Activated CD4-positive, alpha-beta T cell treated with anti-CD3 and anti-CD28 coated beads for 48 hours (primary cell): ENCODE measurements around the gene HELZ2.
A peak's percentile ranks its signal among the peaks of the same experiment; 100 is the strongest.
"Not testable (repeated sequence)": the region's sequence is repeated elsewhere in the genome, so short reads cannot be mapped to it uniquely, and the experiment has no call there.

ENCODE experiments used
- DNase-seq: peaks from one replicate; pipeline ENCODE4 v3.0.0-alpha.2; 2020

HELZ2 gene

GRCh38 chr20:63578224-63579016 is 4.4 kb upstream of the HELZ2 start:
- DNase-seq: no peak

GRCh38 chr20:63577317-63577894 is 3.4 kb upstream of the HELZ2 start:
- no peak for DNase-seq

GRCh38 chr20:63576311-63576710 is 2.3 kb upstream of the HELZ2 start:
- no peak for DNase-seq

- no peak for DNase-seq
Measured at GRCh38 chr20:63574829-63575743, 1.0 kb upstream of the HELZ2 start.

- no peak for DNase-seq
Measured at GRCh38 chr20:63573647-63574131, 350 bp downstream of the HELZ2 start.

GRCh38 chr20:63572788-63573646 is 1.0 kb downstream of the HELZ2 start:
- no peak for DNase-seq

GRCh38 chr20:63572071-63572787 is 1.8 kb downstream of the HELZ2 start:
- DNase-seq: no peak

- DNase-seq: not testable (repeated sequence)
Measured at GRCh38 chr20:63571087-63571478, 3.0 kb downstream of the HELZ2 start.

GRCh38 chr20:63570281-63571086 is 3.6 kb downstream of the HELZ2 start:
- no peak for DNase-seq

- DNase-seq: no peak
Measured at GRCh38 chr20:63568986-63569949, 4.8 kb downstream of the HELZ2 start.

GRCh38 chr20:63568170-63568981 is 5.7 kb downstream of the HELZ2 start:
- no peak for DNase-seq

- peak; percentile 62 for DNase-seq
Measured at GRCh38 chr20:63567386-63568169, 6.5 kb downstream of the HELZ2 start.

GRCh38 chr20:63567136-63567385 is 7.0 kb downstream of the HELZ2 start:
- no peak for DNase-seq

GRCh38 chr20:63566395-63567135 is 7.5 kb downstream of the HELZ2 start:
- DNase-seq: no peak

GRCh38 chr20:63565699-63566335 is 8.2 kb downstream of the HELZ2 start:
- DNase-seq: no peak

GRCh38 chr20:63565021-63565698 is 8.9 kb downstream of the HELZ2 start:
- no peak for DNase-seq
